ENCODE data around the gene ADGRL3.
"Not testable (repeated sequence)": the region's sequence is repeated elsewhere in the genome, so short reads cannot be mapped to it uniquely, and the experiment has no call there.

ADGRL3 gene

DNA sequence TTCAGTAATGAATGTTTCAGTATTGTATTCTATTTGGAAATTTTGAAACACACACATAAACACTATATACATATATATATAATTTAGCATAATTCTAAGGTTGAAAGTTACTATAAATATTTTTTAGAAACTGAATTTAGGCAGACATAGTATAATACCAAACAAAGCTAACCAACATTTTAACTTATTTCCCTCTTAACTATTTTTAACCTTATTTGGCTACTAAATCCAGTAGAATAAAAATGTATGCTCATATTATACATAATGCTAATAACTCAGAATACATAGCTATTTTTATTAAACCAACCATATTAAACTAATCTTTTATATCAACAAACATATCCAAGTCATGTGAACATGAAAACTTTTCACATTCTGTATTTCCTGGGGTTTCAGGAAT lies 563.6 kb downstream of the ADGRL3 start:
- no peak for DNase-seq

GRCh38 chr4:61764090-61764489 lies 564.0 kb downstream of the ADGRL3 start:
- DNase-seq, result not testable (repeated sequence)

DNA sequence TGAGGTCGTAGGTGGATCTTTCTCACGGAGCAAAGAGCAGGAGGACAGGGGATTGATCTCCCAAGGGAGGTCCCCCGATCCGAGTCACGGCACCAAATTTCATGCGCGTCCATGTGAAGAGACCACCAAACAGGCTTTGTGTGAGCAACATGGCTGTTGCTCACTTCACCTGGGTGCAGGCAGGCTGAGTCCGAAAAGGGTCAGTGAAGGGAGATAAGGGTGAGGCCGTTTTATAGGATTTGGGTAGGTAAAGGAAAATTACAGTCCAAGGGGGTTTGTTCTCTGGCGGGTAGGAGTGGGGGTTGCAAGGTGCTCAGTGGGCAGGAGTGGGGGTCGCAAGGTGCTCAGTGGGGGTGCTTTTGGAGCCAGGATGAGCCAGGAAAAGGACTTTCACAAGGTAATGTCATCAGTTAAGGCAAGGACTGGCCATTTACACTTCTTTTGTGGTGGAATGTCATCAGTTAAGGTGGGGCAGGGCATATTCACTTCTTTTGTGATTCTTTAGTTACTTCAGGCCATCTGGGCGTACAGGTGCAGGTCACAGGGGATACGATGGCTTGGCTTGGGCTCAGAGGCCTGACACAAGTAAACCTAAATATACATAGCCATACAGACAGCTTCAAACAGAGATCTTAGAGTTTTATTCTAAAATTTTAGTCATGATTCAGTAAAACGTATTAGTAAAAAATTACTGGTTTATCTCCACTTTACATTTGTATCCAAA lies 569.5 kb downstream of the ADGRL3 start:
- DNase-seq, result not testable (repeated sequence)

GRCh38 chr4:61770456-61770855 lies 570.3 kb downstream of the ADGRL3 start:
- no peak for DNase-seq

- no peak for DNase-seq
Measured at GRCh38 chr4:61771056-61771455, 570.9 kb downstream of the ADGRL3 start.

- no peak for DNase-seq
Measured at GRCh38 chr4:61772126-61772525, 572.0 kb downstream of the ADGRL3 start.

- DNase-seq, result no peak
Measured at GRCh38 chr4:61773655-61774245, 573.6 kb downstream of the ADGRL3 start.

- no peak for DNase-seq
Measured at GRCh38 chr4:61782133-61782532, 582.0 kb downstream of the ADGRL3 start.

- DNase-seq, result no peak
Measured at GRCh38 chr4:61783050-61783449, 582.9 kb downstream of the ADGRL3 start.

- no peak for DNase-seq
Measured at GRCh38 chr4:61785761-61786160, 585.6 kb downstream of the ADGRL3 start.

DNA sequence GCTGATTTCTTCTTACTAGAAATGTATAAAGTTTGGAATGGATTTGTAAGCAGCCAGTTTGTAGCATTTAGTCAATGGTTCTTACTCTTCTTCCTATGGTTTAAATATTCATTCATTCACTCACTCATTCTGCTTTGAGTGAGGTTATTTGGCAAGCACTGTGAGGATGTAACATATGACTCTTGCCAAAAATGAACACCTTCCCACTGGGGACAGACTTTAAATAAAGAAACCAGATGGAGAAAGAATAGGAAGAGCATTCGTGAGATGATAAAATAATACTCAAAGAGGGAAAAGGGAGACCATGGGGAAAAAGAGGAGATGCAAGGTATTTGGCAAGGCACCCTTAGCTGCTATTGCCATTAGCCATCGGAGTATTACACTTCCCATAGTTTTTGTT lies 586.1 kb downstream of the ADGRL3 start:
- no peak for DNase-seq

DNA sequence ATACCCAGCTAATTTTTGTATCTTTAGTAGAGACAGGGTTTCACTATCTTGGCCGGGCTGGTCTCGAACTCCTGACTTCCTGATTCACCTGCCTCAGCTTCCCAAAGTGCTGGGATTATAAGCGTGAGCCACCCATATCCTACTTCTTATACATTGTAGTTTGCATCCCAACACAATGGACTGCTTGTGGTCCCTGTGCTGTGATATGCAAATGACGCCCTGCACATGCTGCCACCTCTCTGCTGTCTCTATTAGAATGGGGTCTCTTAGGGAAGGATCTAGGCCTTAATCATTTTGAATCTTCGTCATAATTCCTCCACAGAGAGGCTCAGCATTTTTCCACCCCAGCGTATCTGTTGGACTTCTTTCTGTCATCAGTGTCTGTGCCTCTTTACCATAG lies 595.9 kb downstream of the ADGRL3 start:
- DNase-seq, result no peak

DNA sequence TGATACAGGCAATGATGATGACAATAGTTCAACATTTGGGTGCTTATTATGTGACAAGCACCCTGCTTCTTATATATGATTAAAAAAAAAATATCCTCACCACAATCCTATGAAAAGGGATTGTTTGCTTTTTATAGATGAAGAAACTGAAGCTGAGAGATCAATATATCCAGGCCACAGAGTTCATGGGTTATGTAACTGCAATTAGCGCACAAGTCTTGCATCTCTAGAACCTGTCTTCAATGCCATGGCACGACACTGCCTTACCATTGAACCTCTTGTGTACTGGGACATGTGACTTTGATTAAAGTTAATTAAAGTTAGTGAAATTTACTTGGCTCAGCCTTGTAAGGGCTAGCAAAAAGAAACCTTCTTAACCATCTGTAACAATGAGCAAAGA lies 599.7 kb downstream of the ADGRL3 start:
- no peak for DNase-seq

DNA sequence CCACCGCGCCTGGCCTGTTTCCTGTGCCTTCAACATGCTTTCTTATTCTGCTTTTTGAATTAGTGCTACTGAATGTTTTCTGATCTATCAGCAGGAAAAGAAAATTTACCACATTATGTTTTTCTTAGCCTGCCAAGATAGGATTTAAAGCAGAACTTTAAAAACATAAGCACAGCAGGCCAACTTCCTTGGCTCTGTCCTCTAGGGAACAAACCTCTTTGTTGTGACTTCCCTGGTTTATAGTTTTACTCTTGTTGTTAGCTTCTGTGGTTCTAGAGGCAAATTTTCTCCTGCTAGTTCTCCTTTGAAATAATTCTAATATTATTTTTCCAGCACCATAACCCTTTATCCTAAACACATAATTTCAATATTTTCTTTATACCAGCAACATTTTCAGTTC lies 605.1 kb downstream of the ADGRL3 start:
- DNase-seq, result no peak

DNA sequence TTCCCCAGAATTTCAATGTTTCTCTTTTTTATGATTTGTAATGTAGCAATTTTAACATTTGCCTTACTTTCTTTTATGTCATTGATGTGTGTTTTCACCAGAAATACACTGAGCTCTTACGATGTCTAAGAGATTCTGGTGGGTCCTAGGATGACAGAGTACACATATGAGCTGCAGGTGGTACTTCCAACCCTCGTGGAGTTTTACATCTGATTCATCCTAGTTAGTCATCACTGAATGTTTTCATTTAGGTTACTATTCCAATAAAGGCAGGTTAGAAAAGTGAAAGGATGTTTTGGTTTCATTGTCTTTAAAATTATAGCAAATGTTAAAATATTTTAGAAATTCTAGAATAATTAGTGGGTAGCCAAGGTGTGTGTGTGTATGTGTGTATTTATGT lies 605.9 kb downstream of the ADGRL3 start:
- DNase-seq, result no peak

DNA sequence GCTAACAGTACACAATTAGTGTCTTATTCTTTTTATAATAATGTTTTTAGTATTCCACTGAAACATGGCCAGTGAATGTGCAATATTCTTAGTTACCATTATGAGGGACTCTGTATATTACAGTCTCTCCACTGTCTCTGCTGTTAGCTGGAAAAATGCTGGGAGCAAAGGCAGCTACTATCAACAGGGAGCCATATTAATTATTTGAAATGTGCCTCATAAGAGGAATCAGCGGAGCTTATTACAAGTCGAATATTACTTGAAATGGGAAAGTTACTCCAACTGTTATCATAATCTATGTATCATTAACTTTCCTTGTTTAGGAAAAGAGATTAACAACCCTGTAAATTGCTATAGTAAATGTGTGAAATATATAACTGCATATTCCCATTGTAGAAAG lies 612.0 kb downstream of the ADGRL3 start:
- no peak for DNase-seq

DNA sequence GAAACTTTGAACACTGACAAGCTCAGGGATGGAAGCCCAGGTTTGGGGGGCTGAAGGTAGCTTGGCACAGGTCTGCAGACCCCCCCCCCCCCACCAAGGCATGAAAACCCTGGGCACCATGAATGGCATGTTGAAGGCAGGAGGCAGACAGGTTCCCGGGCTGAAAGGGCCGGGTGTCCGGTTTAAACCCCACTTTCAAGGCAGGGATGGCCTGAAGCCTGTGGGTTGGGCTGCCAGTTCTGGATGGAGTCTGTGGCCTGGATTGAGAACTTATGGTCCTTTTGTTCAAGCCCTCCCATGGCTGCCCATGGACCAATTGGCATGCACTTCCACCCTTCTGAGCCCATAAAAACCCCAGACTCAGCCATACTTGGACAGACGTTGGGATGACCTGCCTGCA lies 616.9 kb downstream of the ADGRL3 start:
- no peak for DNase-seq

DNA sequence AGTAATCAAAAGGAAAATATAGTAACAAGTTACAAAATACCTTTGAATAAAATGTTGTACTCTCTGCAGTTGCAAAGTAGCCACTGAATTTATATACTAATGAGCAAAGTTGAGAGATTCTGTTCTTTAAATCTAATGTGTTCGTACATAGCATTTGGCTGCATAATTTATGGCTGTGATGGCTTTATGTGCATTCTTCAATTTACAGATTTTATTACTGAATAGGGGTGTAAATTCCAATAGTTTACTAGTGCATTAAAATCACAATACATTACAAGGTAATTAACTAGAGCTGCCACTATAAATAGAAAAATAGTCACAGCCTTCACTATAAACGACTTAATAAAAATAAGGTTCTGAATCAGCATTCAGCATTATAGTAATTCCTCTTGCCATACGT lies 620.0 kb downstream of the ADGRL3 start:
- DNase-seq, result no peak

DNA sequence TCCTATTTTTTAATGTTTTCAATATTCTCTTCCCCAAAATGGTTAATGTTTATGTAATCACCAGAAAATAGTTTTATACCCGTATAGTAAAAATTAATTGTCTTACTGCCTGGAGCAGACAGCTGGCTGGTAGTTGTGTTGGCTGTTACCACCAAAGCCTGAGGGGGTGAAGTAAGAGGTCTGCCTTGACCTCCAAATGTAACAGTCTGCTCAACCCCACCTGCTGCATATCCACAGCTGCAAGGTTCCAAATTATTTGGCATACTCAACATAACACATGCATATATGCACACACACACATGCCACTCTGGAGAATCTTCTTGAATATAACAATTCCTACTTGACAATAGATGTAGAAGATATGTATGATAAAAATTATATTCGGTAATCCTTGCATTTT lies 624.3 kb downstream of the ADGRL3 start:
- DNase-seq, result no peak

- DNase-seq, result no peak
Measured at GRCh38 chr4:61827907-61828391, 627.8 kb downstream of the ADGRL3 start.

DNA sequence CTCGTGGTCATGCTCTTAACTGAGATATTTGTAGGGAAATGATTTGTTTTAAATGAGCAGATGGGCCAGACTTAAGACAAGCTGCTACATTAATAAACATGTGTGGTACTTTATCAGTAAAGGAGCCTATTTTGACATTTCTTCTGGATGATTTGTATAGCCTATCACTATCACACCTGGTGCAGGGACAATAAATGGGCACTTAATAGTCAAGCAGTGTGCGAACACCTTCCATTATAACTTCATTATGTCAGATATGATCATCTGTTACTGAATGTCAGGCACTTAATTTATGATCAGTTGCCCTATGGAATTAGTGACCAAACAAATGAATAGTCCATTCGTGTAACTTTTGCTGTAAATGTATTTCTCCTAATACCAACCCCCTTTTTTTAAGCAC lies 628.8 kb downstream of the ADGRL3 start:
- DNase-seq, result no peak

DNA sequence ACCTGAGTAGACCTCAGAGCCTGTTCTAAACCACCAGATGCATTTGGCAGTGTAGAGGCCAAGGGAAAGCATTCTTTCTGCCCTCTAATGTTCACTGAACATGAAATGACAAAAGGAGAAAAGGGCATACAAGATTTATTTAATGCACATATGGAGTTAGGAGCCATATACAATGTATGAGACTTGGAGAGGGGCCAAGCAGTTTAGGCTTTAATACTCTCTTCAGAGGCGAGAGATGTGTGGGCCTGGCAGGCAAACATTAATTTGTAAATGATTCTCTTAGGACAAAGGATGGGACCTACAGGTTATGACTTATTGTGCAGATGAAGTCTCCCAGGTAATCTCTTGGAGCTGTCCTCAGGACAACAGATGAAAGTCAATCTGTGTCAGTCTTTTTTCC lies 631.9 kb downstream of the ADGRL3 start:
- no peak for DNase-seq

GRCh38 chr4:61837395-61837794 lies 637.3 kb downstream of the ADGRL3 start:
- no peak for DNase-seq

GRCh38 chr4:61838072-61838471 lies 637.9 kb downstream of the ADGRL3 start:
- DNase-seq, result no peak

GRCh38 chr4:61841714-61842113 lies 641.6 kb downstream of the ADGRL3 start:
- no peak for DNase-seq

Data from stimulated activated CD8-positive, alpha-beta memory T cell treated with anti-CD3 and anti-CD28 coated beads, Interleukin-4, amount 100 ng/mL, for 48 hours (primary cell).